IMR-90 (cell line): ENCODE data around the gene PKD1L1. TPM values are rescaled to one million over a fixed set of nuclear protein-coding genes. Genes with fewer than 3 reads are reported as not detected.

Experiments used
- ATAC-seq: fragments of 200-7000 bp; cut with Tn5 transposase; 2 replicates; pipeline ENCODE4 v1.9.1; 2020; ENCODE audit warnings: low read depth, mild to moderate bottlenecking, moderate library complexity
- BruUV-seq: library from RNA; stranded (reverse); fragments of 400-500 nt; replicated peaks from 2 replicates; lab custom pipeline; 2021; lab: Mats Ljungman, UMichigan
- CTCF ChIA-PET: fragments of 300-600 bp; formaldehyde crosslinking; extraction: SDS; loops from one replicate; lab custom pipeline; 2021; ENCODE audit warnings: antibody characterized with exemption; lab: Yijun Ruan, JAX
- POLR2A ChIA-PET: fragments of 300-600 bp; sonication (Branson Sonifier 250); formaldehyde crosslinking; loops from one replicate; lab custom pipeline; 2022; ENCODE audit warnings: antibody characterized with exemption; ENCODE audit not compliant: unreplicated experiment; lab: Charles Lee
- DNase-seq: peaks from one replicate; pipeline ENCODE4 v3.0.0; 2013
- H2AFZ ChIP-seq: replicated peaks from 2 replicates; pipeline ENCODE3; 2013; ENCODE audit warnings: low read length, mild to moderate bottlenecking; ENCODE audit not compliant: poor library complexity
- H2AK5ac ChIP-seq: 2 replicates; pipeline ENCODE4 v1.6.1; 2013; ENCODE audit warnings: low read depth, low read length, inconsistent platforms
- H2AK9ac ChIP-seq: replicated peaks from 2 replicates; pipeline ENCODE3; 2013; ENCODE audit warnings: mild to moderate bottlenecking, low read depth, low read length, moderate library complexity; ENCODE audit not compliant: poor library complexity
- H2BK120ac ChIP-seq: 2 replicates; pipeline ENCODE4 v1.6.1; 2013; ENCODE audit warnings: low read depth, low read length, inconsistent platforms
- H2BK15ac ChIP-seq: 3 replicates; pipeline ENCODE4 v1.6.1; 2013; ENCODE audit warnings: low read depth, low read length, inconsistent platforms
- H2BK20ac ChIP-seq: 2 replicates; pipeline ENCODE4 v1.6.1; 2013; ENCODE audit warnings: low read depth, mild to moderate bottlenecking, inconsistent platforms, low read length, moderate library complexity
- H2BK5ac ChIP-seq: 2 replicates; pipeline ENCODE4 v1.6.1; 2013; ENCODE audit warnings: mild to moderate bottlenecking, low read depth, low read length, inconsistent platforms; ENCODE audit not compliant: poor library complexity, severe bottlenecking
- H3K14ac ChIP-seq: replicated peaks from 2 replicates; pipeline ENCODE4 v1.6.1; 2013; ENCODE audit warnings: low read depth, low read length, inconsistent platforms
- H3K18ac ChIP-seq: 2 replicates; pipeline ENCODE4 v1.6.1; 2013; ENCODE audit warnings: low read depth, low read length, control low read depth
- H3K23ac ChIP-seq: 2 replicates; pipeline ENCODE4 v1.6.1; 2013; ENCODE audit warnings: low read depth, low read length, inconsistent platforms
- H3K27ac ChIP-seq: 2 replicates; pipeline ENCODE4 v1.5.1; 2013; ENCODE audit warnings: mild to moderate bottlenecking, control low read depth, low read length; ENCODE audit not compliant: insufficient read depth
- H3K27me3 ChIP-seq: 2 replicates; pipeline ENCODE4 v1.6.1; 2013; ENCODE audit warnings: low read length; ENCODE audit not compliant: control insufficient read depth, insufficient read depth
- H3K36me3 ChIP-seq: 2 replicates; pipeline ENCODE4 v1.6.1; 2013; ENCODE audit warnings: low read length, mixed read lengths; ENCODE audit not compliant: control insufficient read depth, insufficient read depth
- H3K4ac ChIP-seq: 2 replicates; pipeline ENCODE4 v1.6.1; 2013; ENCODE audit warnings: low read depth, low read length, inconsistent platforms
- H3K4me1 ChIP-seq: 2 replicates; pipeline ENCODE4 v1.6.1; 2013; ENCODE audit warnings: low read length, mixed read lengths; ENCODE audit not compliant: control insufficient read depth, insufficient read depth
- H3K4me2 ChIP-seq: 2 replicates; pipeline ENCODE4 v1.6.1; 2013; ENCODE audit warnings: low read depth, mild to moderate bottlenecking, control low read depth, low read length, moderate library complexity
- H3K4me3 ChIP-seq: 2 replicates; pipeline ENCODE4 v1.5.1; 2013; ENCODE audit warnings: low read depth, mild to moderate bottlenecking, control low read depth, low read length, moderate library complexity; ENCODE audit not compliant: insufficient read depth
- H3K56ac ChIP-seq: 2 replicates; pipeline ENCODE4 v1.6.1; 2013; ENCODE audit warnings: low read length, inconsistent platforms; ENCODE audit not compliant: insufficient read depth; ENCODE audit errors: extremely low read depth
- H3K79me1 ChIP-seq, 2 experiments: 2 replicates each; pipeline ENCODE4 v1.6.1; 2013; ENCODE audit warnings: low read length in 2 of 2, inconsistent platforms in 1 of 2, low read depth in 1 of 2
- H3K9ac ChIP-seq: 2 replicates; pipeline ENCODE4 v1.6.1; 2013; ENCODE audit warnings: low read depth, low read length, control low read depth
- H3K9me1 ChIP-seq: 2 replicates; pipeline ENCODE4 v1.6.1; 2013; ENCODE audit warnings: low read length, inconsistent platforms; ENCODE audit not compliant: insufficient read depth
- H3K9me3 ChIP-seq: 2 replicates; pipeline ENCODE4 v1.6.1; 2013; ENCODE audit warnings: low read length; ENCODE audit not compliant: control insufficient read depth, insufficient read depth
- H4K20me1 ChIP-seq: 2 replicates; pipeline ENCODE4 v1.6.1; 2013; ENCODE audit warnings: low read length, inconsistent platforms; ENCODE audit not compliant: insufficient read depth
- H4K5ac ChIP-seq: 2 replicates; pipeline ENCODE4 v1.6.1; 2013; ENCODE audit warnings: mild to moderate bottlenecking, low read depth, low read length, control low read depth
- H4K8ac ChIP-seq, 2 experiments: 2 replicates each; pipeline ENCODE4 v1.6.1; 2013; ENCODE audit warnings: low read depth in 2 of 2, low read length in 2 of 2, control low read depth in 1 of 2, inconsistent platforms in 1 of 2
- H4K91ac ChIP-seq: 2 replicates; pipeline ENCODE4 v1.6.1; 2013; ENCODE audit warnings: low read depth, low read length, inconsistent platforms; ENCODE audit not compliant: insufficient read depth
- CEBPB ChIP-seq: IDR thresholded peaks from 2 replicates; pipeline ENCODE4 v1.6.1; 2012; ENCODE audit warnings: low read depth, low read length, improper control_type of control experiment
- CHD1 ChIP-seq: IDR thresholded peaks from 2 replicates; pipeline ENCODE4 v1.6.1; 2012; ENCODE audit warnings: low read depth, low read length, improper control_type of control experiment
- ELK1 ChIP-seq: fragments of 150-350 bp; IDR thresholded peaks from 2 replicates; pipeline ENCODE4 v1.6.1; 2016; ENCODE audit warnings: low read depth, mild to moderate bottlenecking, low read length, moderate library complexity, borderline replicate concordance
- FOS ChIP-seq: fragments of 150-350 bp; IDR thresholded peaks from 2 replicates; pipeline ENCODE4 v1.6.1; 2016; ENCODE audit warnings: low read depth, low read length
- MAFK ChIP-seq: IDR thresholded peaks from 2 replicates; pipeline ENCODE4 v1.6.1; 2012; ENCODE audit warnings: low read depth, low read length, improper control_type of control experiment
- MAZ ChIP-seq: IDR thresholded peaks from 2 replicates; pipeline ENCODE4 v1.6.1; 2012; ENCODE audit warnings: low read depth, mild to moderate bottlenecking, low read length, improper control_type of control experiment, moderate library complexity, borderline replicate concordance
- MXI1 ChIP-seq: IDR thresholded peaks from 2 replicates; pipeline ENCODE4 v1.6.1; 2012; ENCODE audit warnings: low read depth, mild to moderate bottlenecking, low read length, moderate library complexity, borderline replicate concordance
- NFE2L2 ChIP-seq: fragments of 150-350 bp; IDR thresholded peaks from 2 replicates; pipeline ENCODE4 v1.6.1; 2016; ENCODE audit warnings: low read depth, mild to moderate bottlenecking, low read length
- RCOR1 ChIP-seq: IDR thresholded peaks from 2 replicates; pipeline ENCODE4 v1.6.1; 2012; ENCODE audit warnings: mild to moderate bottlenecking, low read length, improper control_type of control experiment; ENCODE audit not compliant: insufficient replicate concordance
- WGBS, 2 experiments: methylation state at CpG; one replicate each; pipeline versions ENCODE4 v1.1.5 to v1.1.7; 2013; ENCODE audit warnings: missing lambda C conversion rate in 2 of 2; ENCODE audit not compliant: insufficient read length in 1 of 2; ENCODE audit errors: extremely low coverage in 2 of 2; 5-methylcytosine and 5-hydroxymethylcytosine counted together
- dilution Hi-C: fragments of 300-500 bp; cut with HindIII; formaldehyde crosslinking; loops from one replicate; pipeline ENCODE4 v1.14.3; 2018; ENCODE audit warnings: low sequenced_read_pairs; ENCODE audit not compliant: unreplicated experiment
- in situ Hi-C: fragments of 300-500 bp; cut with MboI; formaldehyde crosslinking; loops from 3 replicates; pipeline ENCODE4 v1.14.3; 2019; ENCODE audit warnings: low sequenced_read_pairs, inconsistent platforms, mixed read lengths
- intact Hi-C: fragments of 100-400 bp; cut with micrococcal nuclease; formaldehyde crosslinking; loops from 2 replicates; pipeline ENCODE4 v1.10.0; 2022
- polyA plus RNA-seq, 3 experiments: library from polyadenylated mRNA; depleted of rRNA; stranded (reverse); fragments of >200 nt; gene quantifications; 2 replicates each; pipeline ENCODE4 v1.2.3, GENCODE V29; 2012; ENCODE audit warnings: low replicate concordance in 1 of 3
- total RNA-seq: library from RNA; depleted of rRNA; stranded (reverse); fragments of >200 nt; gene quantifications from 2 replicates; pipeline ENCODE4 v1.2.3, GENCODE V29; 2012

Gene PKD1L1
- total and polyA plus RNA-seq, 2 of the 4 experiments (the other 2 are of a cell fraction): under 0.01 to 0.15 TPM

- intact Hi-C loops (no loop called here), in situ Hi-C loops (no loop called here), dilution Hi-C loops (no loop called here)
- Histone ChIP-seq H3K9ac (no peak overlapping the region), H4K8ac (peak overlapping the region; percentile 27 to 42; a peak in 3 of 4 replicates), H3K4me3 (no peak overlapping the region), H3K36me3 (no peaks in the 10 kb centered on the region), H3K23ac (peak overlapping the region; percentile 72; the same call in 1 of the 2 replicates), H2AK9ac (no peak overlapping the region), H3K9me1 (peaks cover 7% of the 10 kb centered on the region), H3K9me3 (no peaks in the 10 kb centered on the region), H3K14ac (peak overlapping the region; percentile 63), H2BK15ac (peak overlapping the region; percentile 96; the same call in 2 of the 3 replicates), H3K56ac (no peak overlapping the region), H3K4ac (peak overlapping the region; percentile 85), H4K20me1 (no peaks in the 10 kb centered on the region), H3K4me1 (peaks cover 11% of the 10 kb centered on the region), H3K27ac (no peak overlapping the region), H2BK120ac (peak overlapping the region; percentile 99), H3K79me1 (no peaks in the 10 kb centered on the region), H4K5ac (peak overlapping the region; percentile 49; the same call in 1 of the 2 replicates), H4K91ac (peak overlapping the region; percentile 64), H2AFZ (no peak overlapping the region), H3K4me2 (no peak overlapping the region), H3K18ac (peak overlapping the region; percentile 45; the same call in 1 of the 2 replicates), H3K27me3 (no peaks in the 10 kb centered on the region), H2BK5ac (no peak overlapping the region), H2BK20ac (peak overlapping the region; percentile 89), H2AK5ac (peak overlapping the region; percentile 82)
- WGBS, 2 experiments: no CpG with 5 or more reads among the region's 2 CpGs
- TF ChIP-seq RCOR1 (no peak), CEBPB (no peak), MAFK (no peak), NFE2L2 (no peak), MAZ (no peak), FOS (no peak), MXI1 (no peak), CHD1 (no peak), ELK1 (no peak)
- no TSS peak for BruUV-seq
- no peak for ATAC-seq
- no peak for DNase-seq
- POLR2A ChIA-PET: no interaction called here
- CTCF ChIA-PET: no interaction called here
These were observed 182.8 kb downstream of the PKD1L1 start for GRCh38 chr7:47765373-47765979.
